Measurements from ENCODE around the gene MRPS14.

Gene MRPS14

DNA sequence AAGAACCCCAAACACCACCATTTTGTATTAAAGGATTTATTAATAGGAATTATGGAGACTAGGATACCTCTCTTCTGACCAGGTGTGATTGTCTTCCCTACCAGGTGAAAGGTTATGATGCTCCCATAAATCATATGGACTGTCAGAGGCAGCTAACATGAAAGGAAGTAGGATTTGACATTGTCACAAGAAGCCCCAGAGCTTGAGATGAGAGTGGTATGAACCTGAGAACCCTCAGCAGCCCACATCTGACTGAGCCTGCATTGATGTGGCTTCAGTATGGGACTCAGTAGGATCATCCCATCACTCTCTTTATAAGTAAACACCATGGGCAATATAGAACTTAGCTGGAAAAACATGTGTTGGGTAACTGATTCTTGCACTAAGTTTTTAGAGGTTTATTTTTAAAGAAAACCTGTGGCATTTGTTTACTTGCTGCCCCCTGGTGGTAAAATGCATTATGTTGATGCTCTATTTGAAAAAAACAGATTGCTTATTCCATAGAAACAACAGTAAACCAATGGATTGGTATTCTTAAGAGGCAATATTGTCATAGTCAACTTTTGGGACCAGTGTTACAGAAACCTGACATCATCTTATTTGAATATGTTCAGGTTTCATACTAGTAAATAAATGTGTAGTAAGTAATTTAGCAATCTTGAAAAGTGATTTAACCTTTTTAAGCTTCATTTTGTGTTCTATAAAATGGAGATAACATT lies 40.1 kb downstream of the MRPS14 start:
- peak; percentile 46 for DNase-seq (ENCODE audit: low spot score)

DNA sequence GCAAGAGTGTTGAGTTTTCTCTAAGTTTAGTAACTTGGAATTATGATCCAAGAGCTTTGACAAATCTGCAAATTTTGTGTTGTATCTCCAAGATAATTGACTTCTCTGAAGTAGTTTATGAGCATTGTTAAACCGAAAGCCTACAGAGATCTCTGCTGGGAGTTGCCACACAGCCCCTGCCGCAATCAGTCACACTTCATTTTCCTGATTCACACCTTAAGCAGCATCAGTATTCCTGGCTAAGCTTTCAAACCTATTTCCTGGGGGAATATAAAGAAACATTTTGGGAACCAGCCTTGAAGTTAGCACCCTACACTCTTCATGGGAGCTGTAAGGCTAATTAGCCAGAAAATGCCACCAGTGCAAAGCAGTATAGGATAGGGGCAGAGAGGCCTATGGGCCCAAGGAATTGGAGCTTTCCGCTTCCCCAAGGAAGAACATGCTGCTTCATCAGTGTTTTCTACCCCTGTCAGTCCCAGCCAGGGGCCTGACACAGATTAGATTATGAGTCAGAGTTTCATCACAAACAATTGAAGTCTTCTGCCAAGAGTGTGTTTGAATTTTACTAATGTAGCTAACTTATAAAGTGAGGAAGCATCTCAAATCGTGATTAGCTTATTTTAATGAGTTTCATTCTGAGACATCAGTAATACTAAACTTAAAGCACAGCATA lies 46.7 kb downstream of the MRPS14 start:
- DNase-seq (ENCODE audit: low spot score): peak; percentile 42

DNA sequence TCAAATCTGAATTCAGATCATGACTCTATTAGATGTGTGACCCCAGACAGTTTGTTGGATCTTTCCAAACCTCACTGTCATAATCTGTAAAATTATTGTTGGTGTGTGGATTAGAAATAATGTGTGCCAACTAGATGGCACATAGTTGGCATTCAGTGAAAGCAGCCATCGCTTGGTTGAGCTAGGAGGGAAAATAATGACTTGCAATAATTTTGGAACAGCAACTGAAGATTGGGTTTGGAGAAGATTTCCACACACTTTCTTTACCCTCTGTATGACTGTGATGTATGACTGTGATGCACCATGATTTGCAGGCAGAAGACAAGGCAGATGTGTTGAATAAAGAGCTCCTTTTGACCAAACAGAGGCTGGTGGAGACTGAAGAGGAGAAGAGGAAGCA lies 47.5 kb downstream of the MRPS14 start:
- DNase-seq (ENCODE audit: low spot score): no peak

DNA sequence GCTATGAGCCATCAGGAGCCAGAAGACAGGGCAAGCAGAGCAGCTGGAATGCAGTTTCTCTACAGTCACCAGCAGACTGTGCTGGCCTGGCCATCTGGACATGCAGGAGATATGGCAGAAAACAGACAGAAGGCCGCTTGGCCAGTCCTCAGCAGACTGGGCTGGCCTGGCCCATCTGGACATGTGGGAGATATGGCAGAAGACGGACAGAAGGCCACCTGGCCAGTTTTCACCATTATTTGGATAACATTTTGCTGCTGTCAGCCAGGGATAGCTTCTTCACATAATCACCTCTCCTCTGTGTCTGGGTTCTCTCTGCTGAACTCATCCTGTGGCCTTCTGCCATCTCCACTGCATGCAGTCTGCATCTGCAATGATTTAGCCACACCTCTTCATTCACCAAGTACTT lies 48.5 kb downstream of the MRPS14 start:
- DNase-seq (ENCODE audit: low spot score): no peak

DNA sequence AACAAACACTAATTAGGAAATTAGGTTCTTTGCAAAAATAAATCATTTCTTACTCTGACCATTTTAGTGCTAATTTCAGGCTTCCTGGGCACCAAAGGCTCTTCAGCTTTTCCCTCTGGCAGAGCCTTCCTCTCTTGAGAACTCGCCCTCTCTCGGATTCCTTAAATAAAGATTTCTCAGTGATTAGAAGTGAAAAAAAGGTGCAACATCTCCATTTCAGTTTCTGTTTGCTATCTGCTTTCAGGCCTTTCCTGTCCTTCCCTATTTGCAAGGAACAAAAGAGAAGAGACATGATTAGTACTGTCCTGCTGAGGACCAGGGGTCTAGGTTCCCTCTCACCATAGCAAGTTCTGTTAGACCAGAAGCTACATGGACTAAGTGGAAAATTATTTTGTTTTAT lies 51.3 kb downstream of the MRPS14 start:
- DNase-seq (ENCODE audit: low spot score): no peak

DNA sequence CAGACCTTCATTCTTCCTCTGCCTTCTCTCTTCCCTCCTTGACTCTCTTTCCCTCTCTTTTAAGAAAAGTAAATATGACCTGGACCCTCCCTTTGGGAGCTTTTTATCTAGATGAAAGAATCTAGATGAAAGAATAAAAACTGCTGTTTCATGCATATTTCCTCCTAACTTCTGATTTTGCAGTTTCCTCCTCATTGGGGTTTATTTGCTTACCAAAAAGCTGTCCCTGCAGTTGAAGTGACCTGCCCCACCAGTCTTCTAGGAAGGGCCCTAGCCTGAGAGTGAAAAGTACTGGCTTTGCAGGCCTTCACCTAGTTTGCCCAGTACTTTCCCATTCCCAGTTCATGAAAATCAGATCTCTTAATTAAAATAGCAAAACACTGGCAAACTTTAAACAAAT lies 51.8 kb downstream of the MRPS14 start:
- no peak for DNase-seq (ENCODE audit: low spot score)

DNA sequence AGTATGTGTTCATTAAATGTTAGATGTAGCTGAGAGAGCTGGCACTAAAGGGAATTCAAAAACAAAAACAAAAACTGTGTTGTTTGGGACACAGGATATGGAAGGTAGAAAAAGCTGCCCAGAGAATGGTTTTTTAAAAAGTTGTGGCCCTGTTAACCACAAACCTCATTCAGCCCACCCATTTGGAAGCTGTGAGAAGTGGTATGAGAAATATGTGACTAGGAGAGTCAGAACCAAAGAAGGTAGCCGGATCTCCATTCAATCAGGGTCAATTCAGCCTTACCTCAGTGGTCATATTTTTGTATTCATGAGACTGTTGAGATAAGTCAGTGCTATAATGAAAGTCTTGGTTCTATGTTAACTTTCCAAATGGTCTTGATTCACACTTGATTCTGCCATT lies 53.2 kb downstream of the MRPS14 start:
- DNase-seq (ENCODE audit: low spot score): peak; percentile 56

DNA sequence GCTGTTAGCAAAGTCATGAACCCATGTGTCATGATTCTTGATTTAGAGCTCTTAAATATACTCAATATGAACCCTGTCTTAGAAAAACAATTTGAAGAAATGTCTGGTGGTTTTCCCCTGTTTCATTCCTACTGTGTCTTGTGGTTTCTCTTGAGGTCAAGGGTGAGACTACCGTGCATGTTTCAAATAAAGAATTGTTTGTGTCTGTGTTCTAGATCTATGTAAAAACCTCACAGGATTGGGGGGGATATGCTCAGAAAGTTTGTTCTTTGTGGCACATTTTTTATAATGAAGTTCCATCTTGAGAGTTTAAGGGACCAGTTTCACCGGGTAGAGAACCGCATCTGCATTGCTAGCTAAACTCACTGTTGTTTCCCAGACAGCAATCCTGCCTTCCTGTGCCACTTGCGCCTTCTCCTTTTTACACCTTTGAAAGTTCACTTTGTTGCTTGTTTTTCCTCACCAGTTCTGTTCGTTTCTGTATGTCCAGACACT lies 54.4 kb downstream of the MRPS14 start:
- peak; percentile 83 for DNase-seq (ENCODE audit: low spot score)

DNA sequence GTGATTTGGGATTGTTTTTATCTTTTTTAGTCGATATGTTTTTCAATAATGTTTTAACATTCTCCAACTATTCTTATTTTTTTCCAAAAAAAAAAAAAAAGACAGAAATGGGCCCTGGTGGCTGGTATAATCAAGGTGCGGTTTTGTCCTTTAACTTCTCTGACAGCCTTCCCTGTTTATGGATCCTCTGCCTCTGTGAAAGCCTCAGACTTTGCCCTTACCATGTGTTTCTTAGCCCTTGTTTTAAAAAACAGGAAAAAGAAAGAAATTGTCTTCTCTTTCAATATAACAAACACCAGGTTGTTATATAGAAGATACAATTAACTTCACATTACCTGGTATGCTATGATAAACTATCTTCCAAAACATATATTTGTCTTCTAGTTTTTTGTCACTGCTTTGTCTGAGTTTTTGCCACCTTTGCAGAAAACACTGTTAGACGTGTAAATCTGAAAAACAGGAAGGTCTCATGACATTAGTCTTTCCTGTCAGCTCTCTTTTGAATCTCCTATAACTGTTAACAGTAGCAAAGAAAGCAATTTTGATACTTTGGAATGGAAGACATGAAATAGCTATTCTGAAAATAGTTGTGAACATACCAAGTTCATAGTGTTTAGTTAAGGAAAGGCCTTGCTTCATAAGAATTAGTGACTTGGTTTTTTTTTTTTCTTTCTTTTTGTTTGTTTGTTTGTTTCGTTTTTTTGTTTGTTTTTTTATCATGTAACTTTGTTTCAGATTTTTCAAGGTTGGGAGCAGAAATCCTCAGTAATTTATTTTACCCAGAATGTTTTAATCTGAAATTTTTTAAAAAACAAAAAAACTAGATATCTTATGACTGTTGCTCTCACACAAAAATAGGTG lies 55.1 kb downstream of the MRPS14 start:
- peak; percentile 37 for DNase-seq (ENCODE audit: low spot score)

DNA sequence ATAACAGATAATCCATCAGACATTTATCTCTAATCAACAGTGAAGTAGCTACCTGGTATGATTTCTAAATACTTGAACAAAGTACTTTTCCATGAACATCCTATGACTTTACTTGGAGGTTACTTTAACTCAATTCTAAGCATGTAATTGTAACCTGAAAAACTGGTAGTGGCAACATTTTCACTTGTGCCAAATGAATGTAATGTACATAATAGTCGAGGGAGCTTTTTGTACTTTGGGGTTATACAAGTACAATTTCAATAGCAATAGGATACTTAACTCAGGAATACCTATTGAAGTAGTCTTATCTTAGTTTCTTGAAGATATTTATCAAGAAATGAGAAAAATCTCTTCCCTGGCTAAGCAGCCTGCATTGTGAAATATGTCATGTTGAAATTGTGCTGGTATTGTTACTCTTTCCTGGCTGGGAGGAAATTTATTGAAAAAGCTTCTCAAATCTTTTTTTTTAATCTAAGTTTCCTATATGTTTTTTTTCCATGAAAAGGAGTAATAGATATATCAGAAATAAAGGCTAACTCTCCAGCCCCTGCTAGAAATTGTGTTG lies 57.1 kb downstream of the MRPS14 start:
- DNase-seq (ENCODE audit: low spot score): no peak

DNA sequence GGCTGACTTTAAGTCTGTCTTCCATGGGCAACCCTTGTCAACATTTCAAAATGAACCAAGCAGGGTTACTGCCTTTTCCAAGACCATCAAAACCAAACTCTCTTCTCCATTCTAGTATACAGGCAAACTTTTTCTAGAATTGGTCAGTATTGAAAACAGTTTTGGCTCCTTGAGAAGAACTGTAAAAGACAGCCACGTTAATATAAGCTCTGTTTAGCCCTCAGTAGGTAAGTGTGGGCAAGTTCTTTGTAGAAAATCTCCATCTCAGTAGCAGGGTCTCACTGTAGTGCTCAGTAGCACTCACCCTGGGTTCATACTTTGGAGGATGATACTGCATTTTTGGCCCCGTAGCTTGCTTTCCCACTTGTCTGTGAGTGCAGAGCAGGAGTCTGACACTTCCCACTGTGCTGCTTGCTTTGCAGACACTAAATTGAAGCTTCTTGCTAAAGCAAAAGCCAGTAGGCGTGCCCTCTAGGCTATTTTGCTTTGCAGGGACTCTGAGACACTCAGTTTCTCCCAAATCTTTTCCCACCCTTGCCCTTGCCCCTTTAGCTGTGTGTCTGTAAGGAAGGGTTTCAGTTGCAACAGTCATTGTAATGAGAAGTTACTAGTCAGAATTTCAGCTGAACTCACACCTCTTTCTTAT lies 57.7 kb downstream of the MRPS14 start:
- no peak for DNase-seq (ENCODE audit: low spot score)

DNA sequence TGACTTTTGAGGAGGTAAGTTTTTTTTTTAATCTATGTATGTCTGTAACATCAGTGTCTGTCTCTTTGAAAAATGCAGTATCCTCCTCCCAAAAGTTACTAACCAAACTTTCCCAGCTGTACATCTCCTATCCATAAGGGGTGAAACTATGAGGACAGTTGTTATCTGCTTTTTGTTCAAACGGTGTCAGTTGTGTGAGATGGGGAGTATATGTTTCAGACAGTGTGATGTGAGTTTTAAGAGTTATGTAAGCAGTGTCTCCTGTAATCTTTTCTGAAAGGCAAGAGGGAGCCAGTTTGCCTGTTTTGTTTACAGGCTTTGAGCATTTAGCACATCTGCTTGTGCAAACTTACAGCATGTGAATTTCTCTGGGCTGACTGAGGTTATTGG lies 58.3 kb downstream of the MRPS14 start:
- DNase-seq (ENCODE audit: low spot score): no peak

DNA sequence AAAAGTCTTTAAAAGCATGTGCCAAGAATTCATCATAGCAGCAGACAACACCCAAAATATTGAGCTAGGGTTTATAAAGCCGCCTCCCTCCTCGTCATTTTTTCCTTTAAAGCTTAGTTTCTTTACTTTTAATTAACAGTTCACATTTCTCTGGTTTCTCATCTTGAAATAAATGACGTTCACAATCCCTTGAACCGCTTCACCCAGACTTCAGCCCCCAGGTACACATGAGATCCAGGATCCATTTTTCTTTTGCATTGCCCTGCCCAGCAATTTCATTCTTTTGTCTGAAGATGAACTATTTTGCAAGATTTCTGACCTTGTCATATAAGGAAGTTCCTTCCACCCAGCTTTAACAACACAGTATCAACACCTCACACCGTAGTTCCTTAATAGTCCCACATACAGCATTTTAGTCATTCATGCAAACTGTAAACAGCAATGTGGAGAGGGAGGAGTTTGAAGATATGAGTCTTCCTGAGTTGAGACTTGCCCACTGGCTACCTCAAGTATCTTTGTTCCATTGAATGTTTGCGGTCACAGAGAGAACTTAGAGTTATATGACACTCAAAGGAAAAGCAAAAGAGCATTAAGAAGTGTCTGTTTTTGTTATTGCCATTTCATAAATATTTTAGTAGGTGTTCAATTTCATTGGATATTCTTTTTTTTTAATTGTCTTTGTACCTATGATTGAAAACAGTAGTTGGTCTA lies 58.8 kb downstream of the MRPS14 start:
- peak; percentile 78 for DNase-seq (ENCODE audit: low spot score)

DNA sequence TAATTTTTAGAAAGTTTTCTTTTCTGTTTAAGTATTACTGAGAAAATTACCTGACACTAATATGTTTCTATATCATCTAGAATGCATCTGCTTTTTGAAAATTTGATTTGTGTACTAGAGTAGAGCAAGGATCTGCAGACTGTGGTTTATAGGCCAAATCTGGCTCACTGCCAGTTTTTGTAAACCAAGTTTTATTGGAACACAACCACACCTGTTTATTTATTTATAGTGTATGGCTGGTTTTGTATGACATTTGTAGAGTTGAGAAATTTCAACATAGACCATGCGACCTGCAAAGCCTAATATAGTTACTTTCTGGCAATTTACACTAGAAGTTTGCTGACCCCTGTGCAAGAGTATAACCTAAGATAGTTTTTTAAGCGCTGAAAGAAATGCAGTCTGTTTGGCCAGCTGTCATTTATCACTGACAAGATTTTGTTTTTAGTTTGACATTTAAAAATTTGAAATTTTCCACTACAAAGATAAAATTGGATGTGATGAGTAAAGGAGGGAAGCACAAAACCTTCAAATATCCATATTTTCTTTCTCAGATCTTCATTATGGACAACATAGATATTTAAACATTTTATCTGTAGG lies 59.6 kb downstream of the MRPS14 start:
- DNase-seq (ENCODE audit: low spot score): no peak
